Subcutaneous abdominal adipose tissue (tissue), 5 donors: ENCODE results near the gene MYOM1.
A peak's percentile ranks its signal among the peaks of the same experiment; 100 is the strongest.

Experiments used
- H3K27ac ChIP-seq: one replicate; pipeline ENCODE4 v1.7.0; 2013; ENCODE audit warnings: low read depth, mild to moderate bottlenecking, inconsistent platforms, low read length, moderate library complexity
- H3K27me3 ChIP-seq, 5 donors: one replicate each; pipeline ENCODE4 v1.7.0; 2013; ENCODE audit warnings: low read length in 5 of 5, inconsistent platforms in 1 of 5; ENCODE audit not compliant: control insufficient read depth in 5 of 5, insufficient read depth in 4 of 5
- H3K36me3 ChIP-seq, 5 donors: one replicate each; pipeline ENCODE4 v1.7.0; 2013; ENCODE audit warnings: low read length in 5 of 5; ENCODE audit not compliant: control insufficient read depth in 5 of 5, insufficient read depth in 5 of 5
- H3K4me1 ChIP-seq, 5 donors: one replicate each; pipeline ENCODE4 v1.7.0; 2013; ENCODE audit warnings: low read length in 5 of 5, mild to moderate bottlenecking in 3 of 5, moderate library complexity in 1 of 5; ENCODE audit not compliant: control insufficient read depth in 5 of 5, insufficient read depth in 5 of 5
- H3K4me3 ChIP-seq, 5 donors: one replicate each; pipeline ENCODE4 v1.7.0; 2013; ENCODE audit warnings: low read length in 5 of 5, low read depth in 1 of 5
- H3K9ac ChIP-seq, 5 donors: one replicate each; pipeline ENCODE4 v1.7.0; 2013; ENCODE audit warnings: low read length in 5 of 5, mild to moderate bottlenecking in 4 of 5, moderate library complexity in 3 of 5
- H3K9me3 ChIP-seq, 5 donors: one replicate each; pipeline ENCODE4 v1.7.0; 2013; ENCODE audit warnings: low read length in 5 of 5; ENCODE audit not compliant: control insufficient read depth in 5 of 5
- donor health status: healthy.
- donor health status: healthy.
- donor health status: healthy.
- donor health status: healthy.
- donor health status: healthy.

MYOM1 gene

GRCh38 chr18:3236470-3236869, 16.7 kb upstream of the MYOM1 start:
- H3K4me1 ChIP-seq = peaks cover 0 to 9% (median 0%) of the 10 kb centered on the region in 5 donors
- H3K27me3 ChIP-seq = no peaks in the 10 kb centered on the region
- H3K9me3 ChIP-seq = no peaks in the 10 kb centered on the region
- no peak overlapping the region for H3K9ac ChIP-seq
- no peaks in the 10 kb centered on the region for H3K36me3 ChIP-seq
- H3K27ac ChIP-seq = no peak overlapping the region
- H3K4me3 ChIP-seq = no peak overlapping the region

DNA sequence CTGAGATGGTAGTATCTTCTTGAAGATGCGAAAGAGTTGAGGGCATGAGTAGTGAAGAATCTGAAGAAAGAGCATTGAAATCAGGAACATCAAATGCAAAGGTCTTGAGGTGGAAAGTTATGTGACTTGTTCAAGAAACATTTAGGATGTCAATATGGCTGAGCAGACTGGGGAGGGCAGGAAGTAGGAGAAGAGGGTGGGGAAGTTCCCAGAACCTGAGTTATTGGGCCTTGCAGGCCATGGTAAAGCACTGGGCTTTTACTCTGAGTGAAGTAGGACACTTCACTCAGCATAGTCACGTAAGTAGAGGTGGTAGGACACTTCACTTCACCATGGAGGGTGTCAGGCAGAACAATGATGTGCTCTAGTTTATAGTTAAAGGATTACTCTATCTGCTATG, 16.1 kb upstream of the MYOM1 start:
- no peak overlapping the region for H3K27ac ChIP-seq
- H3K9me3 ChIP-seq = no peaks in the 10 kb centered on the region
- no peak overlapping the region for H3K4me3 ChIP-seq
- peaks cover 0 to 9% (median 0%) of the 10 kb centered on the region in 5 donors for H3K4me1 ChIP-seq
- H3K36me3 ChIP-seq = no peaks in the 10 kb centered on the region
- H3K27me3 ChIP-seq = no peaks in the 10 kb centered on the region
- no peak overlapping the region for H3K9ac ChIP-seq

- Histone ChIP-seq H3K9me3 (no peaks in the 10 kb centered on the region), H3K27me3 (no peaks in the 10 kb centered on the region), H3K36me3 (no peaks in the 10 kb centered on the region), H3K9ac (no peak overlapping the region), H3K4me3 (no peak overlapping the region), H3K27ac (no peak overlapping the region), H3K4me1 (peaks cover 0 to 15% (median 0%) of the 10 kb centered on the region in 5 donors)
Measured at GRCh38 chr18:3234457-3234856, 14.7 kb upstream of the MYOM1 start.

DNA sequence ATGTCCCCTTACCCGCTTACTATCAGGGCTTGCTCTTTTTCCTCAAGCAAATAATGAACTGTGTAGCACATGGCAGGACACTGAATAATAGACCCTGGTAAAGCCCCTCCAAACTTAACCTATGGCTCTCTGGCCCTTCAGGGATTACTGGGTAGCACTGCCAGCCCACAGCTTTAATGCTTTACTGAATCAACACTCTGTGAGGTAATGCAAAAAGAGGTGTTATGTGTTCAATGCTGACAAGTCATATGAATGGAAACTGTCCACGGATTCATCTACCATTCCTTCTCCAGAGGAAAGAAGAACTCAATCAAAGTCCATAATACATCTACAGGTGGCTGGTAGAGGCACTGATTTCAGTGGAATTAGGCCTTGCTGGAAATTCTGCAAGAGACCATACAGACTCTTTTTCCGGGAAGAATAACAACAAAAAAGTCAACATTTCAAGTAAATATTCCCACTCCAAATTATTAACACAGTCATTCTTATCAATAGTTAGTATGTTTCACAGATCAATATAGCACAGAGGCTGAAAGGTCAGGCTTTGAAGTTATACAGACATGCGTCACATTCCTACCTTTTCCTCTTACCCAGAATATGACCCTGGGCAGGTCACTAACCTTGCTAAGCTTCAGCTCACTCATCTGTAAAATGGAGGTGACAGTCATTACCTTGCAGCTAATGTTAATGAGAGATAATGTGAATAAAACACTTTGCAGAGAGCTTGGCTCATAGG, 13.8 kb upstream of the MYOM1 start:
- Histone ChIP-seq H3K27ac (no peak overlapping the region), H3K4me3 (no peak overlapping the region), H3K9ac (no peak overlapping the region)

GRCh38 chr18:3233004-3233403, 13.2 kb upstream of the MYOM1 start:
- H3K27me3 ChIP-seq = no peaks in the 10 kb centered on the region
- H3K4me3 ChIP-seq = no peak overlapping the region
- H3K36me3 ChIP-seq = no peaks in the 10 kb centered on the region
- H3K4me1 ChIP-seq = peaks cover 0 to 20% (median 6%) of the 10 kb centered on the region in 5 donors
- no peak overlapping the region for H3K27ac ChIP-seq
- H3K9ac ChIP-seq = no peak overlapping the region
- no peaks in the 10 kb centered on the region for H3K9me3 ChIP-seq

More for the DNA sequence above, 13.8 kb upstream of the MYOM1 start:
- Histone ChIP-seq H3K9me3 (no peaks in the 10 kb centered on the region), H3K36me3 (no peaks in the 10 kb centered on the region), H3K4me1 (peaks cover 0 to 19% (median 3%) of the 10 kb centered on the region in 5 donors), H3K27me3 (no peaks in the 10 kb centered on the region)

- Histone ChIP-seq H3K27me3 (no peaks in the 10 kb centered on the region), H3K9ac (no peak overlapping the region), H3K4me3 (peak overlapping the region in 4 of 5 donors; percentile 11 to 35 (median 32)), H3K4me1 (peaks cover 0 to 26% (median 19%) of the 10 kb centered on the region in 5 donors), H3K9me3 (no peaks in the 10 kb centered on the region), H3K36me3 (no peaks in the 10 kb centered on the region), H3K27ac (peak overlapping the region; percentile 91)
Measured at GRCh38 chr18:3230401-3231334, 10.9 kb upstream of the MYOM1 start.

GRCh38 chr18:3226048-3226447, 6.3 kb upstream of the MYOM1 start:
- Histone ChIP-seq H3K27ac (peak overlapping the region; percentile 91), H3K36me3 (no peaks in the 10 kb centered on the region), H3K9ac (peak overlapping the region in 1 of 5 donors; percentile 30), H3K4me1 (peaks cover 0 to 28% (median 19%) of the 10 kb centered on the region in 5 donors), H3K4me3 (no peak overlapping the region), H3K9me3 (no peaks in the 10 kb centered on the region), H3K27me3 (no peaks in the 10 kb centered on the region)

DNA sequence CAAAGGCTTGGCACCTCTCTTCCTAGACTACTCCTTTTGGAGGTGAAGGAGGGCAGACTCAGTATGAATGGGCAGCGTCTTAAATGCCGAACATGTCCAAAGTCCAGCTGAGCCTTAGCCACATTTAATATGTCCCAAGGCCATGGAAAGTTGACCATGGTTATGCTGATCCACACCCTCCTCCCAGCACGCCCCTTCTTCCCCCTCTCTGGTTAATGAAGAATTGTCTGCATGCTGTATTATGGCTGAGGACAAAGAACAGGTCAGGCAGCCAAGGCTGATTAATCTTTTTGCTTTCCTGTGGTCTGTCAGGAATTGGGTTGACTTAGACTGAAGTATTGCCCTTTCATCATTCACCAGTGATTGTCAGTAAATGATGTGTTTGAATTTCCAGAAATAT, 5.8 kb upstream of the MYOM1 start:
- H3K27ac ChIP-seq = peak overlapping the region; percentile 91
- no peaks in the 10 kb centered on the region for H3K9me3 ChIP-seq
- H3K36me3 ChIP-seq = no peaks in the 10 kb centered on the region
- no peak overlapping the region for H3K9ac ChIP-seq
- H3K4me1 ChIP-seq = peaks cover 0 to 28% (median 19%) of the 10 kb centered on the region in 5 donors
- no peaks in the 10 kb centered on the region for H3K27me3 ChIP-seq
- no peak overlapping the region for H3K4me3 ChIP-seq

DNA sequence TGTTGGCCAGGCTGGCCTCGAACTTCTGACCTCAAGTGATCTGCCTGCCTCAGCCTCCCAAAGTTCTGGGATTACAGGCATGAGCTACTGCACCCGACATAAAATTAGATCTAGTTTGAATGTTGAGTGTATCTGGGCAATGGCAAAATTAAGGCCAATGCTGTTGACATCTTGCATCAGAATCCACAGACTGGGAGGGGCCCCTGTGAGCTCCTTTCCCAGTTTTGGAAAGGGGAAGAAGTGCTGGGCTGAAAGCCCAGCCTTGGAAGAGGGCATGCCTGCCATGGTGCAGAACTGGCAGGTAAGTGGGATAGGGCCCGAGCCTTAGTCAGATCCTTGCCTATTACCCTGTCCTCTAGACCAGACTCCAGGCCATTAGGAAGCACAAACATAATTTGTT, 4.5 kb upstream of the MYOM1 start:
- H3K27ac ChIP-seq = no peak overlapping the region
- no peaks in the 10 kb centered on the region for H3K27me3 ChIP-seq
- peaks cover 0 to 36% (median 23%) of the 10 kb centered on the region in 5 donors for H3K4me1 ChIP-seq
- H3K9ac ChIP-seq = no peak overlapping the region
- no peaks in the 10 kb centered on the region for H3K9me3 ChIP-seq
- no peaks in the 10 kb centered on the region for H3K36me3 ChIP-seq
- no peak overlapping the region for H3K4me3 ChIP-seq

DNA sequence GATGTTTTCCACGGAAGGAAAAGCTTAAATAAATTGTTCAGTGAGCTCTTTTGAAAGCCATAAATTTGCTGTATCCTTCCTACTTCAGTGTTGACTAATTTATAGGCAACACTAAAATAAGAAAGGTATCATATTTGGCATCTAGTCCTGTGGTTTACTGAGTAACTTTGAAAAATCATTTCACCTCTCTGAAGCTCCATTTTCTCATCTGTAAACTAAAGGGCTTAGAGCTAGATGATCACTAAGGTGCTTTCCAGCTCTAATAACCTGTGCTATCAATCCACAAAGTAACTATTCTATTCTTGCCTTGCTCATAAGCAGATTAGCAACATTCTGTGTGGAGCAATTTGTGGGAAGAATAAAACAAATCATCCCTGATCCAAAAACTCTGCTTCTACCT, 3.6 kb upstream of the MYOM1 start:
- Histone ChIP-seq H3K4me3 (no peak overlapping the region), H3K9ac (no peak overlapping the region), H3K27ac (no peak overlapping the region), H3K27me3 (no peaks in the 10 kb centered on the region), H3K36me3 (no peaks in the 10 kb centered on the region), H3K4me1 (peaks cover 0 to 37% (median 28%) of the 10 kb centered on the region in 5 donors), H3K9me3 (no peaks in the 10 kb centered on the region)
